ENCODE measurements around the gene HGFAC.

Gene HGFAC

GRCh38 chr4:3446631-3447320 lies 5.0 kb downstream of the HGFAC start:
- no peak for TF ChIP-seq CTCF (IDR thresholded peaks at IDR 0.05; ENCODE audit: low read length, missing control alignments)
- no peak for DNase-seq (ENCODE audit: low read depth)
- no peak overlapping the region for H3K4me3 ChIP-seq (replicated peaks; ENCODE audit: low read depth, low read length)

- no peak overlapping the region for H3K4me3 ChIP-seq (replicated peaks; ENCODE audit: low read depth, low read length)
- no peak for TF ChIP-seq CTCF (IDR thresholded peaks at IDR 0.05; ENCODE audit: low read length, missing control alignments)
These were observed 5.9 kb downstream of the HGFAC start for GRCh38 chr4:3447431-3448395.

GRCh38 chr4:3449047-3449573 lies 7.3 kb downstream of the HGFAC start:
- DNase-seq (ENCODE audit: low read depth) = no peak
- H3K4me3 ChIP-seq (replicated peaks; ENCODE audit: low read depth, low read length) = no peak overlapping the region
- no peak for TF ChIP-seq CTCF (IDR thresholded peaks at IDR 0.05; ENCODE audit: low read length, missing control alignments)

More at GRCh38 chr4:3447431-3448395, 5.9 kb downstream of the HGFAC start:
- no peak for DNase-seq (ENCODE audit: low read depth)

- TF ChIP-seq CTCF (IDR thresholded peaks at IDR 0.05; ENCODE audit: low read length, missing control alignments) = no peak
- H3K4me3 ChIP-seq (replicated peaks; ENCODE audit: low read depth, low read length) = no peak overlapping the region
- DNase-seq (ENCODE audit: low read depth) = no peak
These were observed 8.1 kb downstream of the HGFAC start for GRCh38 chr4:3449574-3450534.

- TF ChIP-seq CTCF (IDR thresholded peaks at IDR 0.05; ENCODE audit: low read length, missing control alignments) = no peak
- no peak for DNase-seq (ENCODE audit: low read depth)
- no peak overlapping the region for H3K4me3 ChIP-seq (replicated peaks; ENCODE audit: low read depth, low read length)
These were observed 8.9 kb downstream of the HGFAC start for GRCh38 chr4:3450643-3451042.

GRCh38 chr4:3451956-3452355 lies 10.2 kb downstream of the HGFAC start:
- peak; percentile 18 for DNase-seq (ENCODE audit: low read depth)
- H3K4me3 ChIP-seq (replicated peaks; ENCODE audit: low read depth, low read length) = no peak overlapping the region
- TF ChIP-seq CTCF (IDR thresholded peaks at IDR 0.05; ENCODE audit: low read length, missing control alignments) = no peak

Measured in fibroblast of pulmonary artery (primary cell).